HPDE6-E6E7 (cell line): ENCODE measurements around the gene PSIP1.
"Not testable (repeated sequence)": the region's sequence is repeated elsewhere in the genome, so short reads cannot be mapped to it uniquely, and the experiment has no call there.

Source experiments
- DNase-seq: peaks from one replicate; pipeline ENCODE4 v3.0.0; 2011; ENCODE audit warnings: missing footprints; ENCODE audit errors: extremely low spot score

The PSIP1 gene

DNA sequence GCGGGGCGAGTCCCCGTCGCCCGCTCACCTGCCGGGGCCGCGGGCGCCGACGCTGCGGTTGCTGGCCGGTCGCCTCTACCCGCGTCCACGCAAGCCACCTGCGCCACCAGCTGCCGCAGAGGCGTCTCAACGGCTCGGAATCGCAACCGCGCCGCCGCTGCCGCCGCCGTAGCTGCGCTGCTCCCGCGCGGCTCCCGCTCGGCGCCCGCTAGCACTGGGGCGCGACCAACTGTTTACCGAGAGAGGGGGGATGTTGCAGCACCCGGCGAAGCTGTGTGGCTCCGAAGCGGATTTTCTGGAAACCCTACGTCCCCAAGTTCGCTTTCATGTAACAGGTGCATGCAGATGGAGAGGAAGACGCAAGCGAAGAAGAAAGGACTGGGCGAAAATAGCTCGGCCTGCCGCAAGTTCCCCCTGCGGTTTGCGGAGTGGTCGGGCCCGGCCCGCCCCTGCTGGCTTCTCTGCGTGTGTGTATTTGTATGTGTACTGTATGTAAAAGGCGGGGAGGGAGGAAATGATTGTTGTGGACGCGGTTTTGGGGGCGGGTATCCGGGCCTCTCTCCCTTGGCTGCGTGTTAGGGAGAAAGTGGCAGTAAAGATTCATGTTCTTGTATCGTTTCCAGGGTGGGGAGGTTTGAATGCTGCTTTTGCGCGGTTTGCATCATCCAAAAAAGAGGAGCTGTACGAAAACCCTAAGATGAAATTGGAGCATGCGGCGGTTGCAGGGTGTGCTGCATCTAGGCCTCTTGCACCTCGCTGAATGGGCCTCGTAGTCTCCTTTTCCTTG lies at the start of gene PSIP1:
PSIP1 (minus strand) TSS at position 182 of the 787 bp plus-strand sequence. CDS start 782 bp downstream, outside the sequence.
- peak; percentile 58 for DNase-seq

DNA sequence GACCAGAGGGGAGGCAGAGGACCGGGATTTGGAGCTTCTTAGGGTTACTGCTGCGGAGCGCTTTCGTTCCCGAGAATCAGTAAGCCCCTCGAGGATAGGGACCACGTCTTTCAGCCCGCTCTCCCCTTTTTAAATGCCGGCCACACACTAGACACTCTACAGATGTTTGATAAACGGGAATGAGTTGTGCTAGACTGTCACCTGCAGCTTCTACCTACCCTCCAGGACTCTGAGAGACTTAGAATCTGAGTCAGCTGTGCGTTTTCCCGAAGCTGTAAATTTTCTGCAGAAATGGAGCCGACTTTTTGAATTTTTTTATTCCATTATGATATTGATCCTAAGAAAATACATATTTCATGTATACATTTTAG lies 42.7 kb upstream of the PSIP1 start:
- DNase-seq: no peak

GRCh38 chr9:15552636-15553527 lies 42.1 kb upstream of the PSIP1 start, which contains the start of gene CCDC171:
TSS of gene CCDC171 (plus strand) at chr9:15553043. CDS start at chr9:15564089, 11,046 bp downstream.
- peak; percentile 98 for DNase-seq

DNA sequence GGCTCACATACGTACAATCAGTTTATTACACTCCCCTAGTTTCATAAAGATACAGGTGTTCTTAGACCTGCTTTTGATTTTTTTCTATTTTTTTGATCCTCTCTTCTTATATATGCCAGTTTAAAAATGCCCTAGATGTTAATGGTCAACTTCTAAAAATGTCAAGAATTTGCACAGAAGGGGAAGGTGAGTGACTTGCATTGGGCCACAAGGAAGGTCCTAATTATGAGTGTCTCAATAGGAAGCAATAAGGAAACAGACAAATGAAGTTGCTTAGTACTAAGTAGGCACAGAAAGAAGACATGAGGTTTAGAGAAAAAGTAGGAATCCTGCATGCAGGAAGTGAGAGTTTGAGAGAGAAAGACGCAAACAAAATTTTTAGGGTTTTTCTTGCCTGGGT lies 38.8 kb upstream of the PSIP1 start:
- no peak for DNase-seq

- DNase-seq: no peak
Measured at GRCh38 chr9:15543047-15543813, 32.5 kb upstream of the PSIP1 start.

DNA sequence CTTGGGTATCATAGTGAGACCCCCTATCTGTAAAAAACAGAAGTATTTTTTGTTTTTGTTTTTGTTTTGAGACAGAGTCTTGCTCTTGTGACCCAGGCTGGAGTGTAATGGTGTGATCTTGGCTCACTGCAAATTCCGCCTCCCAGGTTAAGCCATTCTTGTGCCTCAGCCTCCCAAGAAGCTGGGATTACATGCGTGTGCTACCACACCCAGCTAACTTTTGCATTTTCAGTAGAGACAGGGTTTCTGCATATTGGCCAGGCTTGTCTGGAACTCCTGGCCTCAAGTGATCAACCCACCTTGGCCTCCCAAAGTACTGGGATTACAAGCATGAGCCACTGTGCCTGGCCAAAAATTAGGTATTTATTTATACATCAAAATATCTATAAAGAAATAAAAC lies 31.9 kb upstream of the PSIP1 start:
- no peak for DNase-seq

GRCh38 chr9:15541872-15542271 lies 31.1 kb upstream of the PSIP1 start:
- no peak for DNase-seq

GRCh38 chr9:15531380-15531779 lies 20.6 kb upstream of the PSIP1 start:
- no peak for DNase-seq

- no peak for DNase-seq
Measured at GRCh38 chr9:15529566-15530324, 19.0 kb upstream of the PSIP1 start.

- DNase-seq: not testable (repeated sequence)
Measured at GRCh38 chr9:15527035-15527434, 16.3 kb upstream of the PSIP1 start.

DNA sequence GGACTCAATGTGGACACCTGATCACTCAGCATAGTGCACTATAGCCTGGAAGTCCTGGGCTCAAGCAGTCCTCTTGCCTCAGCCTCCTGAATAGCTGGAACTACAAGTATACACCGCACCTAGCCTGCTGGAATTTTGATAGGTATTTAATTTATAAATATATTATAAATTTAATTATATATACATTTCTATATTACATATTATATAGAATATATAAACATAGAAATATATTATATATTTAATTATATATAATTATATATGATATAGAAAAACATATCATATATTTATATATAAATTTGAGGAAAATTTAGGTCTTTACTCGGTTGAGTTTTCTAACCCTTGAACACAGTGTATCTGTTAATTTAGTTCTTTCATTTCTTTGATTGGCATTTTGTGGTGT lies 15.2 kb upstream of the PSIP1 start:
- no peak for DNase-seq

DNA sequence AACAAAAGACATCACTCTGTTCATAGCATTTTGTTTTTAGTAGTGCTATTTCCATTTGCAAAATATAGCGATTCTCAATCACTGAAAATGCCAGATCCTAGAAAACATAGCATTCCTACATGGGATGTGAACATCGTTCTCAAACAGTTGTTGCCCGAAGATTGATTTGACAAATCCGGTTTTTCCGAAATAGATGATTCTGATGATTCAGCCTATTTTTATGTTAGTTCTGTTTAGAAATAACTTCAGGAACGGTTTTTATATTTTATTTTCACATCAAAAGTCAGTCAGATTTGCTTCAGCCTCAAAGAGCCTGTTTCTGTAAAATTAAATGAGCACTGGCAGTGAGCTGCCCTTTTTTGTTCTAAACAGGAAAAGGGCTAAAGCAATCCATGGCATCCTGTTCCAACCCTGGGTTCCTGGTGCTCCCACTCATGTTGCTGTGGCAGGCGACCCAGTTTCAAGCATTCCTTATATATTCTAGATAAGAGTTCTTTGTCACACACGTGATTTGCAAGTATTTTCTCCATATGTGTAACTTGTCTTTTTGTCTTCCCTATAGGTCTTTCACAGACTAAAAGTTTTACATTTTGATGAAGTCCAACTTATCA lies 14.2 kb upstream of the PSIP1 start:
- no peak for DNase-seq

DNA sequence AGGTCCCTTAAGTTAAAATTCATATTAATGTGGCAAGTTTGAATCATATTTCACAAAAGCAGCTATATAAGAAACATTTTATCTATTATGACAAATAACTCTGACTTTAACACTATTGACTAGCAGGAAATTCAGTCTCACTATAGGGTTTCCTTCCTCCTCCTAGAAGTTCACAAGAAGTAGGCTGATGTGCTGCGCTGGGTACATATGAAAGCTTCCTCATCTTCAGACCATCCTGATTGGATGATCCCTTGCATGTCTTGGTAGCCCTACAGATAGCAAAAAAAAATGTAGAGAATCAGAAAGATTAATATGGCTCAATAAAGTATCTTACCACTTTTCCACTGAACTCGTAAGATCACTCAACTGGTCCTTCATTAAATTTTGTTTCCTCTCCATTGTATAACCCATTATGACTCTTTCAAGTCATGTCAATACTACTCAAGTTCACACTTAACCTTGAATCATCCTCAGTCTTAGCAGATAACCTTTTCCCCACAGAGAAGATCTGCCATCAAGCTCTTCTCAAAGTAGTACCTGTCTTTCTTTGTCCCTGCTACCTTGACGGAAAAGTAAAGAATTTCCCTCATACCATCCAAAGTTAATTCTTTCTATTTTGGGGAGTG lies 11.5 kb upstream of the PSIP1 start:
- DNase-seq: no peak

DNA sequence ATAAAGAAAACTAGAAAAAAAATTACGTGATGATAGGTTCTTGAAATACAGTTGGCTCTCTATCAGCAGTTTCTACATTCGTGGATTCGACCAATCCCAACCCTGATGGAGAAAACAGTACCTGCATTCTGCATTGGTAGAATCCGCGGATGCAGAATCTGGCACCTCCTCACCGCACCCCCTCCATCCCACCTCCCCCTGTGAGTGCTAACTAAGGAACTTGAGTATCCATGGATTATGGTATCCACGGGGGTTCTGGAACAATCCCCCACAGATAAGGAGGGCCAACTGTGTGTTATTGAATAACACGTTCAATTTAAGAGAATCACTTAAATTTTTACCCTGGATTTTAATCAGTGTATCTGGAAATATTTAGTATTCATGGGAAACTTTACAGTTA lies 10.5 kb upstream of the PSIP1 start:
- DNase-seq: no peak

DNA sequence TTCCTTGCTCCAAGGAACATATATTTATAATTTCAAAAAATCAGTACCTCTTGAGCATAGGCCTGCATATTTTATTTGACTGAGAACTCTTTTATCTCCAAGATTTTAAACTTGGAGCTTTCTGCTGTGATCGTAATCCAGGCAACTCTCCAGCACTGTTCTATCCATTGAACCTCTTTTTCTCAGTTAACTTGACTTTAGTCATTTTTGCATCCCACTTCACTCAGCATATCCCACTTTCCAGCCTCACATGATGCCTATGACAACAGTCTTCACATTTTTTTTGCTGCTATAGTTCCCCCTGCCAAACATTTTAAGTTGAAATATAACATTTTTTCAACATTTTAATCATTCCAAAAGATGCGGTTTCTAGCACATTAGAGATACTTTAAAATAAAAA lies 9.1 kb upstream of the PSIP1 start:
- DNase-seq: no peak

- peak; percentile 1 for DNase-seq
Measured at GRCh38 chr9:15513335-15513734, 2.6 kb upstream of the PSIP1 start.

GRCh38 chr9:15512889-15513288 lies 2.1 kb upstream of the PSIP1 start:
- DNase-seq: no peak

DNA sequence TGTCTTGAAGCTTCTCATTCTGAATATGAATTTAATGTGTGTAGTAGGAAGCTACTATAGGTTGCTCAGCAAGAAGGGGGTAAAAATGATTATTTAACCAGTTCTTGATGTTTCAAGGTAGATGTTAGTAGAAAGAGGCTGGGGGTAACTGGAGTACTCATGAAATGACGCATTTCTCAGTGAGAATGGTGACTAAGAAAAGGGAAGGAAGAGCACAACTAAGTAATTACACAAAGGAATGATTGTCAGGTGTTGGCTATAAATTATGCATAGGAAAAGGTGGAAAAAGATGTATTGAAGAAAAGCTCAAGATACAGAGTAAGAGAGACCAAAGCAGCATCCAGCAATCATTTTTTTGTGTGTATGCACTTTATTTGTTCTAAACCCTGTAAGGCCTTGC lies 1.4 kb upstream of the PSIP1 start:
- no peak for DNase-seq

DNA sequence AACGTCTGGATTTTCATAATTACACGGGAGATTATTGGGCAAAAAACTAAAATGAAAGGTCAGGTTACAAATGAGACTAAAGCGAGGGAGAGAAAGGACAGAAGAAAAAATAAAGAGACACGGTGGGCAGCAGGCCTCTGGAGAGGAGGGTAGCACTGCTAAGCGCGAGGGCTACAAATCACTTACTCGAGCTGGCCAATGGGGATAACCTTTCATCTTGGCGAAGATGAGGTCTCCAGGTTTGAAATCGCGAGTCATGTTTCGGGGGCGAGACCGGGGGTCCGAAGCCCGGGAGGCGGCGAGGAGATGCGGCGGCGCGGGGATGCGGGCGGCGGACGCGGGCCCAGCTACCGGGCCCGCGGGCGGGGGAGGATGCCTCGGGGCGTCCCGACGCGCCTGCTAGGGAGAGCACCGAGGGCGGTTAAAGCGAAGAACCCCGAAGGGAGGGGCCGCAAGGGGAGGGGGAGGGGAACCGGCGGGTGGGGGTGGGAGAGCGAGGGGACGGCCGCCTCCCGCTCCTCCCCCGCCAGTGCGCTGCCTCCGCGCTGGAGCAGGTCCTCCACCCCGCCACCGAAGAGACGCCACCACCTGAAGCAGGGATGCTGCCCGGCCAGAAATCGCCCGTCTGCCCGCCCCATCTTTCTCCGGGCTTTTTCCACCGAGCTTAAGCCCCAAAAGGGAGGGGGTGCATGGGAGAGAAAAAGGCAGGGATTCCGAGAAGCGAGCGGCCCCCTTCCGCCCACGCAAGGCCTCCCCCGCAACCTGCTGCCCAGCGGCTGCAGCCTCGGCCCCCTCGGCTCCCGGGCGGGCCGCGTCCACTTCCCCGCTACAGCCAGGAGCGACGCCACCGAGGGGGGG lies 610 bp downstream of the PSIP1 start:
- peak; percentile 6 for DNase-seq
